NCI-H345 treated with DMSO at 0.1 percent for 48 hours (cell line): Measurements from ENCODE around the gene SEMA4F.

Experiments used
- DNase-seq: peaks from one replicate; lab custom pipeline; 2025; ENCODE audit not compliant: unreplicated experiment; lab: John Stamatoyannopoulos, UW

The SEMA4F gene

DNA sequence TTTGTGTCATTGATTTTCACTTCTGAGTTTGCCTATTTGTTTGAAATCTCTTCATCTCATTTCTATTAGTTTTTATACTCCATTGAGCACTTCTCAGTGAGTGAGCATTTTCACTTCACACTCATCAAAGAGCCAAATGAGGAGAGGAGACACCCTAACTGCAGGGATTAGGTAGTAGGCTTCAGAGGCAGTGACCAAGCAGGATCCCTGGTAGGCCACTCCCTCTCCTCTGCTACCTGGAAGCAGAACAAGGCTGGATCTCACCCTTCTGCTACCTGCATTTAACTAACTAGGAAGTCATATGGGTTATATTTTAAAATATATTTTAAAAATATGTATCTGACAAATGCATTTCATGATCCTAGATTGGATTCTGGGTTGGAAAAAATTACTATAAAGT, 52.7 kb downstream of the SEMA4F start:
- no peak for DNase-seq

DNA sequence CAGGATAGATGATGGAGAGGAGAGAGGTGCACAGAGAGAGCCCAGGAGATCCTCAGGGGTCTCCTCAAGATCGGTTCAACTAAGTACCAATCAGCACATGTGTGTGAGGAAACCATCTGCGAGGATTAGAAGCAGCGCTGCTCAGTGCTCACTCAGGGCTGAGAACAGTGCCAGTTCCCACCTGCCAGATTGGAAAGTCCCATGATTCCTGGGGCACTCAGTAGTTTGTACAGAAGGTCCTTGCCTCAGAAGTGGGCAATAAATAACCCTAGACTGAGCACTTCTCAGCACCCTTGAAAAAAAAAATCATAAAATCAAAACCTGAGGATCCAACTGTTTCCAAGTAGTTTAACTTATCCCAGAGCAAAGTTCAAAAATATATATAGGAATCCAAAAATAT, 53.8 kb downstream of the SEMA4F start:
- DNase-seq, result no peak

DNA sequence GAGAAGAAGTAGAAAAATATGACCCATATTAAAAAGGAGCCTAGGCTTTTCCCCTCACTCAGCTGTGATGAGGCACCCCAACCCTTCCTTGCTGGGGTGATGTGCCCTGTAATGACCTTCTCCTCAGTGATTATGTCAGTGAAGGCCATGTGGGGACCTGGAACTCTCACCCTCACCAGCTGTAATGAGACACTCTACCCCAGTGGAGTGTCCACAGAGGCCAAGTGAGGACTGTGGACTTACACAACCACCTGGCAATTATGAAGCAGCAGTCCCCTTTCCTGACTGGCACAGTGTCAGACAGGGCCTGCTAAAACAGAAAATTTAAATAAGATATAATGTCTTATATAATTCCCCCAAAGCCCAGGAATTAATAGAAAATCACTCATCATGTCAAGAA, 54.2 kb downstream of the SEMA4F start:
- DNase-seq, result no peak

DNA sequence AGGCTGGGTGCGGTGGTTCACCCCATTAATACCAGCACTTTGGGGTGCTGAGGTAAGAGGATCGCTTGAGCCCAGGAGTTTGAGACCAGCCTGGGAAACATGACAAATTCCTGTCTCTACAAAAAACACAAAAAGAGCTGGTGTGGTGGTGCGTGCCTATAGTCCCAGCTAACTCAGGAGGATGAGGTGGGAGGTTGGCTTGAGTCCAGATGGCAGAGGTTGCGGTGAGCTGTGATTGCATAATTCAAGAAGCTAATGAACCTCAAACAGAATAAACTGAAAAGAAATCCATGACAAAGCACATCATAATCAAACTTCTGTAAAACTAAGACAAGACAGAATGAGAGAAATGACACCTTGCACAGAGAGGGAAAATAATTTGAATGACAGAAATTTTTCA, 54.8 kb downstream of the SEMA4F start:
- DNase-seq, result no peak

DNA sequence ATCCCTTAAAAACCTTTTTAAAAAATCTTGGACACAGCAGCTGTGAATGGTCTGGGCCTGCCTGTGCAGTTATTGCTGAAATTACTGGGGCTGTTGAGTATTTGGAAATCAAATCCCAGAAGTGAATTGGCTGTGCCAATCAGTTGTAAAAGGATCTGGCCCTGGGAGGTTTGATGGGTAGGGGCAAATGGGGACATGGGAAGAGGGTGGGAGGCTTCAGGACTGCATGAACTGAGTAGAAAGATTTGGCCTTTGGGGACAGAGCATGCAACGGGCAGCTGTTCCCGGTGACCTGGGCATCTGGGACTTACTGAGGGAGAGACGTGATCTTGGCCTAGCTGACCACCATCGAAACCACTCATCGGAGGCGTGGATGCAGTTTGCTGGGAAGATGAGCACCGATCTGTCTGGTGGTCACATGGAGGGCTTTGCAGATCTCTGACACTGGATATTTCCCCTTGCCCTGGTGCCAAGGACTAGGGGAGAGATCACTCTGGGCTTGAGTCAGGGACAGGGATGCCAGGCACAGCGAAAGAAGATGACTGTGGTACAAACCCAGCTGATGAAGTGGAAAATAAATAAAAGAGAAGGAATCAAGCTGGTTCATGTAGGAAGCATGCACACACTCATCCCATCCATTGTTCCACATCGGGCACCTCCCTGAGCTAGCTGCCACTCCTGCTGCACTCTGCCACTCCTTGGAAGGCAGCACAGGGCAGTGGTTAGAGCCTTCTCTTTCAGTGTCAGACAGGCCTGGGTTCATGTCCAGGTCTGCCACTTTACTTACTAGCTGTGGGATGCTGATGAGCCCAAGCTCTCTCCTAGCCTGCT, 58.4 kb downstream of the SEMA4F start:
- no peak for DNase-seq

DNA sequence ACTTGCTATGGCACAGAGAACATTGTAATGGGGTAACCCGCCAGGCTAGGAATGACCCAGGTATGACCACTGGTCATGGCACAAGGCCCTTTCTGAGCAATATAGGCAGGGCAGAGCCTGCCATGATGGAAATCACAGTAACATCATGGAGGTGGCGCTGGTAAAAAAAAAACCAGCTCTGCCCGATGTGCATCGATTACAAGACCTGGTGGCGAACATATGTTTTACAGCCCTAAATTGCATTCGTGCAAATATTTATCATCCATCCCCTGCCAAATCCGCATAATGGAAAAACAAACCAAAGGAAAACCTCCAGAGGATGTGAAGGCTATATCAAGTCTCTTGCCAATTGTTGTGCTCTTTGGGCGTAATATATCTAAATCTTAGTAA, 60.6 kb downstream of the SEMA4F start:
- DNase-seq, result no peak

DNA sequence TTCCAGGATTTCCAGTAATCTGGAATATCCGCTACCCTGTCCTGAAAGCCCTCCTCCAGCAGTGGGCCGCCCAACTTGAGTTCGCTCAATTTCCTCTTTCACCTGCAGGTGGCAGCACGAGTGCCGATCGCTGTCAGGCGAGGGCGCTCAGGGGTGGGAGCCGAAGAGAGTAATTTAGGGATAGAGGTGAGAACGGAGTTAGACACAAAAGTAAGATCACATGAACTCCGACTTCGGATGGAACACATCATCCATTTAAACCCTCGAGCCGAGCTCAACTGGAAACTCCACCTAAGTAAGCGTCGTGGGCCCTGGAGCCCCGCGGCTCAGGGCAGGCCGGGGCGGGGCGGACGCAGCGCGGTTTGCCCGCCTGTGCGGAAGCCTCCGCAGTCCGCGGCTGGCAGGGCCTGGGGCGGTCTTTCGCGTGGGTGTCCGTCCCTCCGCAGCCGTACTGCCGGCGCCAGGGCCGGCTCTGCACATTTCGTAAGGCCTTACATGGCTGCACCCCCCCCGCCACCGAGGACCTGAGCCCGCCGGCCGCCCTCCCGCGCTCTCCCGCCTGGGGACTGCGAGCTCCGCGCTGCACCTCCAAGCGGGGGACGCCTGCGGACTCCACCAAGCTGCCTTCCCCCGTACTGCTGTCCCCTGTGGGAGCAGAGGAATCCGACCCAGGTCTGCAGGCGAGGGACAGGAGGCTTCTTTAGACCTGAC, 61.2 kb downstream of the SEMA4F start:
- peak; percentile 85 for DNase-seq

DNA sequence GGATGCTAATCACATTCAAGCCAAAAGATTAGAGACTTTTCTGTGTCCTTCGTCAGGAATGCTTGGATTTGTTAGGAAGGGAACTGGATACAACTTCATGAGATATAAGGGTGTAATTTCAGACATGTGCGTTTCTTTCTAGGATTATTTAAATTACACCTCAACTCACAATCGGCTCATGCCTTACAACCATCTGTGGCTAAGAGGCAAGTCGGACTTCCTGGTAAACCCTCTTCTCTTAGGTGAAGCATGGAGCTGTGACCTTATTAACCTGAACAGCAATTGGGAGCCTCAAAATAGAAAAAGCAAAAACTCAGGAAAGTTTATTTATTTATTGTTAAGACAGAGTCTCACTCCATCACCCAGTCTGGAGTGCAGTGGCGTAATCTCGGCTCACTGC, 61.8 kb downstream of the SEMA4F start:
- DNase-seq, result no peak

DNA sequence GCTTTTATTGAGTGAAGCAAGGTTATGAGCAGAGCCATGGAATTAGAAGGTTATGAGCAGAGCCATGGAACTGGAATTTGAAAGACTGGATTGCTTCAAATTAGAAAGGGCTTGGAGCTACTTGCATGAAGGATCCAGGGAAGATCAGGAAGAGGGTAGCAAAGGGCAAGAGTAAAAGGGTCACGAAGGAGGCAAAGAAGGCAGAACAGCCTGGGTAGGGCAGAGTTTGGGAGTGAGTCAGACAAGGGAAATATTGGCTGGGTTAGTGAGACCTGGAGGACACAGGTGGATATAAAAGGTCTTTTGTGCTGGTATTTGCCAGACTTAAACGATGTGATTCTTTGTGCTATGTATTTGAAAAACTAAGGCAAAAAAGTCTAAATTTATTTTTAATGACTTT, 65.0 kb downstream of the SEMA4F start:
- DNase-seq, result no peak

DNA sequence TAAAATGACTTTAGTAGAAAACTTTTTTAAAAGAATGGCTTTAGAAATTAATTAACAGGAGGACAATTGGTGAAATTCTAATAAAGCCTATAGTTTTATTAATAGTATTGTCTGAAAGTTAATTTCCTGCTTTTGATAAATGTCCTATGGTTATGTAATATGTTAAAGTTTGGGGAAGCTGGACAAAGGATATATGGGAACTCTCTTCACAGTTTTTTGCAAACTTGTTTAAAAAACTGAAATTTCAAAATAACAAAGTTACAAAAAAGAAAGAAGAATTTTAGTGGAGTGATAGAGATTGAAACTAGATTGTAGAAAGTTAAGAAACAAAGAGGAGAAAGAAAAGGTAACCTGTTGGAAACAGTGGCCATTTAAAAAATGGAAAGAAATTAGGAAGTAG, 67.3 kb downstream of the SEMA4F start:
- no peak for DNase-seq

DNA sequence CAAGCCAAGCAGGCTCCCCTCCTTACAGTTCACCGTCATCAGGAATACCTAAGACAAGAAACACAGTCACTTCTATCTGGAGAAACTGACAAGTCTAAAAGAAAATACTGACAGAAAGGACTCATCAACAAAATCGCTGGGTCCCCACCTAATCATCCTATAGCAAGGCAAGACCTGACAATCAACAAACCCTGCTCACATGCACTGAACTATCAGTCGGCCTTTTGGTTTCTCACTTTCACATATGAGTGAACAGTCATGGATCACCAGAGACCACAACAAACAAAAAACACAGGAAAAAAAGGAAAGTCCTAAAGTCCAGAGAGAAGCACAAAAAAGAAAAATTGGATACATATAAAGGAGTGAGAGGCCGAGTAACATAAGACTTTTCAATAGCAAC, 70.4 kb downstream of the SEMA4F start:
- DNase-seq, result no peak

DNA sequence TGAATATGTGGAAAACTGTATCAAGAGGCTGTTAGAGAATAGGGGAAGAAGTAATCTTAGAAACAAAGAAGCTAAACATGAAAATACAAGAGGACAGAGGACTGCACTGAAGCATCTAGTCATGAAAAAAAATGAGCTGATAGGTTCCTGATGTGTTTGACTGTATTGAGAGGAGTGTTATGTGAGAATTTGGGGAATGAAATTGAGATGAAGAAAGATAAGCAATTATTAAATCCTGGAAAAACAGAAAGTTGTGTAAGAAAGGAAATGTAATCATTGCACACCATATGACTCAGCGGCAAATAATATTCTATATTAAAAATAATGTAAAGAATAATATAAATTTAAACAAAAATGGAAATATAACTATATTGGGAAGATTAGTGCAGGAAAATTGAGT, 71.2 kb downstream of the SEMA4F start:
- no peak for DNase-seq

DNA sequence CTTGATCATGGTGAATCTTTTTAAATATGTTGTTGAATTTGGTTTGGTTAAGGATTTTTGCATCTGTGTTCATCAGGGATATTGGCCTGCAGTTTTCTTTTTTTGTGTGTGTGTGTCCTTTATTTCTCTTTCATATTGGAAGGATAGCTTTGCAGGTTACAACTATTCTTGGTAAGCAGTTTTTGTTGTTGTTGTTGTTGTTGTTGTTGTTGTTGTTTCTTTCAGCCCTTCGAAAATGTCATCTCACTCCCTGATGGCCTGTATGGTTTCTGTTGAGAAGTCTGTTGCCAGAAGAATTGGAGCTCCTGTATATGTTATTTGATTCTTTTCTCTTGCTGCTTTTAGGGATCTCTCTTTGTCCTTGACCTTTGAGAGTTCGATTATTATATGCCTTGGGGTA, 74.8 kb downstream of the SEMA4F start:
- no peak for DNase-seq

DNA sequence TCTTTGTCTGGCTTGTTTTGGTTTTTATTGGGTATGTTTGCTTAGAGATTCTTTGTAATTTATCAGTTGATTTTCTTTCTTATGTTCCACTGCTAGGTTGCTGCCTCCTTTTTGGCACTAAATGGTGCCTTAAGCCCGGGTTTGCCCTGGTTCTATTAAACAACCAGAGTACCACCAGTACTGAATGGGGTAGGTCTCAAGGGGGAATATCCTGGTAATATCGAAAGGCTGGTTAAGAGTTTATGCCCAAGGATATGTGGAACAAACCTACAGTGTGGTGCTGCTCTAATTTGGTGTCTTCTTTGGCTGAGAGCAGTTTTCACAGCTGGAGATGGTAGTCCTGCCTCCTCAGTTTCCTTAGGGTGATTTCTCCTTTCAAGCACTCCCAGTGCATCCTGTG, 76.5 kb downstream of the SEMA4F start:
- DNase-seq, result no peak
